HCT116 (cell line): ENCODE data around the gene LRRC1. TPM values are rescaled to one million over a fixed set of nuclear protein-coding genes. Genes with fewer than 3 reads are reported as not detected.

Experiments
- ATAC-seq: fragments of 200-7000 bp; cut with Tn5 transposase; 2 replicates; pipeline ENCODE4 v1.9.1; 2020; ENCODE audit warnings: mild to moderate bottlenecking, moderate library complexity
- BruUV-seq: library from RNA; stranded (reverse); fragments of 400-500 nt; replicated peaks from 2 replicates; lab custom pipeline; 2021; lab: Mats Ljungman, UMichigan
- CTCF ChIA-PET: fragments of 300-600 bp; sonication (Branson Sonifier 250); formaldehyde crosslinking; loops from one replicate; lab custom pipeline; 2021; ENCODE audit warnings: antibody characterized with exemption; lab: Charles Lee
- POLR2A ChIA-PET: fragments of 300-600, 350-600 bp; sonication (Branson Sonifier 250); formaldehyde crosslinking; loops from one replicate; lab custom pipeline; 2021; ENCODE audit warnings: antibody characterized with exemption; lab: Charles Lee
- RAD21 ChIA-PET, 2 experiments: fragments of 300-600 bp; sonication (Branson Sonifier 250); formaldehyde crosslinking; loops; one replicate each; lab custom pipeline; 2023; ENCODE audit warnings: low total read pairs in 2 of 2; ENCODE audit not compliant: uncharacterized antibody in 2 of 2, unreplicated experiment in 2 of 2, low non-redundant PET in 1 of 2; lab: Charles Lee
- DNase-seq: peaks from one replicate; pipeline ENCODE4 v3.0.0-alpha.2; 2010; ENCODE audit warnings: low read depth, low spot score
- H2AFZ ChIP-seq: fragments of 200-600 bp; shearing (Covaris generic), sonication (generic); 2 replicates; pipeline ENCODE4 v1.6.1; 2017; ENCODE audit warnings: low read depth, mixed run types, mixed read lengths, antibody characterized with exemption, low read length; ENCODE audit not compliant: poor library complexity, severe bottlenecking
- H3K27ac ChIP-seq: 2 replicates; pipeline ENCODE4 v1.5.1; 2012; ENCODE audit warnings: low read depth, low read length
- H3K27me3 ChIP-seq: fragments of 200-600 bp; sonication (generic); 2 replicates; pipeline ENCODE4 v1.6.1; 2016; ENCODE audit warnings: mixed run types, low read length, mixed read lengths; ENCODE audit not compliant: insufficient read depth
- H3K36me3 ChIP-seq, 2 experiments: fragments of 200-500 bp in 1 of 2; fragments of 200-600 bp in 1 of 2; sonication (Bioruptor generic) in 1 of 2; sonication (generic) in 1 of 2; 2 replicates each; pipeline versions ENCODE4 v1.5.1 to v1.6.1; 2014 to 2016; ENCODE audit warnings: low read length in 2 of 2, inconsistent platforms in 1 of 2, mixed read lengths in 1 of 2, mixed run types in 1 of 2; ENCODE audit not compliant: insufficient read depth in 2 of 2, control insufficient read depth in 1 of 2
- H3K4me1 ChIP-seq, 2 experiments: fragments of 200-600 bp in 1 of 2; sonication (generic) in 1 of 2; 2 replicates each; pipeline versions ENCODE4 v1.5.1 to v1.6.1; 2012 to 2017; ENCODE audit warnings: low read length in 2 of 2, inconsistent platforms in 1 of 2, mild to moderate bottlenecking in 1 of 2, mixed read lengths in 1 of 2, mixed run types in 1 of 2, moderate library complexity in 1 of 2; ENCODE audit not compliant: insufficient read depth in 2 of 2, control insufficient read depth in 1 of 2
- H3K4me2 ChIP-seq: fragments of 200-600 bp; sonication (generic); 2 replicates; pipeline ENCODE4 v1.6.1; 2017; ENCODE audit warnings: mixed run types, low read length, mixed read lengths
- H3K4me3 ChIP-seq, 2 experiments: fragments of 200-600 bp in 1 of 2; sonication (generic) in 1 of 2; replicated peaks in 1 of 2; 2 replicates each; pipeline ENCODE4 v1.5.1; 2011 to 2016; ENCODE audit warnings: low read length in 2 of 2, control low read depth in 1 of 2, low read depth in 1 of 2, mild to moderate bottlenecking in 1 of 2, mixed read lengths in 1 of 2, mixed run types in 1 of 2
- H3K79me2 ChIP-seq: fragments of 200-600 bp; sonication (generic); 2 replicates; pipeline ENCODE4 v1.6.1; 2017; ENCODE audit warnings: mild to moderate bottlenecking, mixed run types, low read length, moderate library complexity, mixed read lengths; ENCODE audit not compliant: insufficient read depth
- H3K9ac ChIP-seq: fragments of 200-600 bp; sonication (generic); 2 replicates; pipeline ENCODE4 v1.6.1; 2016; ENCODE audit warnings: low read length, mixed read lengths
- H3K9me2 ChIP-seq: fragments of 200-600 bp; sonication (generic), shearing (Covaris generic); 2 replicates; pipeline ENCODE4 v1.6.1; 2017; ENCODE audit warnings: mixed run types, mild to moderate bottlenecking, moderate library complexity; ENCODE audit not compliant: insufficient read depth
- H3K9me3 ChIP-seq, 2 experiments: fragments of 200-500 bp in 1 of 2; fragments of 200-600 bp in 1 of 2; sonication (Bioruptor generic) in 1 of 2; sonication (generic) in 1 of 2; 2 replicates each; pipeline ENCODE4 v1.6.1; 2014 to 2017; ENCODE audit warnings: low read length in 2 of 2, mixed read lengths in 2 of 2, inconsistent platforms in 1 of 2, low read depth in 1 of 2, mild to moderate bottlenecking in 1 of 2, mixed run types in 1 of 2, moderate library complexity in 1 of 2; ENCODE audit not compliant: control insufficient read depth in 1 of 2, insufficient read depth in 1 of 2
- H4K20me1 ChIP-seq: fragments of 200-600 bp; sonication (generic), shearing (Covaris generic); 2 replicates; pipeline ENCODE4 v1.6.1; 2017; ENCODE audit warnings: mixed run types, mild to moderate bottlenecking, moderate library complexity; ENCODE audit not compliant: insufficient read depth
- CTCF ChIP-seq, 3 experiments: fragments of 200-600 bp in 1 of 3; sonication (generic) in 1 of 3; IDR thresholded peaks in 2 of 3; conservative IDR thresholded peaks in 1 of 3; 2 replicates each; pipeline ENCODE4 v1.5.1; 2012 to 2017; ENCODE audit warnings: low read depth in 2 of 3, low read length in 2 of 3, antibody characterized with exemption in 1 of 3, borderline replicate concordance in 1 of 3, control low read depth in 1 of 3, mild to moderate bottlenecking in 1 of 3, mixed read lengths in 1 of 3, mixed run types in 1 of 3, moderate library complexity in 1 of 3; ENCODE audit not compliant: insufficient read depth in 1 of 3
- EGR1 ChIP-seq: IDR thresholded peaks from 2 replicates; pipeline ENCODE4 v1.6.1; 2012; ENCODE audit warnings: low read depth
- EZH2 ChIP-seq: fragments of 200-600 bp; sonication (generic); IDR thresholded peaks from 2 replicates; pipeline ENCODE4 v1.6.1; 2017; ENCODE audit warnings: antibody characterized with exemption, mixed run types
- FOSL1 ChIP-seq: IDR thresholded peaks from 2 replicates; pipeline ENCODE4 v1.6.1; 2012; ENCODE audit warnings: low read depth
- JUND ChIP-seq: IDR thresholded peaks from 2 replicates; pipeline ENCODE4 v1.6.1; 2012
- POLR2A ChIP-seq: IDR thresholded peaks from 2 replicates; pipeline ENCODE4 v1.7.0; 2011; ENCODE audit warnings: borderline replicate concordance; ENCODE audit not compliant: insufficient read depth, insufficient read length; ENCODE audit errors: extremely low read depth
- REST ChIP-seq: IDR thresholded peaks from 2 replicates; pipeline ENCODE4 v1.6.1; 2012; ENCODE audit warnings: low read depth
- SP1 ChIP-seq: IDR thresholded peaks from 2 replicates; pipeline ENCODE4 v1.6.1; 2012; ENCODE audit warnings: low read depth
- YY1 ChIP-seq: IDR thresholded peaks from 2 replicates; pipeline ENCODE4 v1.6.1; 2011; ENCODE audit warnings: low read length, low read depth, moderate library complexity, mild to moderate bottlenecking; ENCODE audit not compliant: insufficient replicate concordance; ENCODE audit errors: extremely low read depth
- ZBTB33 ChIP-seq: IDR thresholded peaks from 2 replicates; pipeline ENCODE4 v1.6.1; 2011; ENCODE audit warnings: mild to moderate bottlenecking, low read length, moderate library complexity; ENCODE audit not compliant: insufficient replicate concordance; ENCODE audit errors: extremely low read depth
- ZNF274 ChIP-seq: fragments of 200-500 bp; sonication (Bioruptor generic); IDR thresholded peaks from 2 replicates; pipeline ENCODE4 v1.6.1; 2014; ENCODE audit warnings: mild to moderate bottlenecking, low read depth, low read length, inconsistent platforms
- intact Hi-C: fragments of 100-400 bp; cut with micrococcal nuclease; formaldehyde crosslinking; loops from 2 replicates; pipeline ENCODE4 v1.10.0; 2022
- total RNA-seq: library from RNA; stranded (reverse); gene quantifications from one replicate; pipeline ENCODE4 v1.2.1, GENCODE V29; 2021; ENCODE audit not compliant: unreplicated experiment

The LRRC1 gene
- total RNA-seq, 1 experiment from 2014 or later = 19.8 TPM

- RAD21 ChIA-PET = no interaction called here
- Histone ChIP-seq H3K9me2 (no peaks in the 10 kb centered on the region), H3K9me3 (no peaks in the 10 kb centered on the region), H3K79me2 (no peaks in the 10 kb centered on the region)
- no peak for TF ChIP-seq EZH2
- TF ChIP-seq ZBTB33 = no peak
- TF ChIP-seq CTCF (IDR thresholded peaks at IDR 0.05 in 2 of 3, conservative IDR thresholded peaks at IDR 0.05 in 1 of 3; ENCODE audit: borderline replicate concordance in 1 of 3, insufficient read depth in 1 of 3, low read depth in 2 of 3, low read length in 2 of 3) = no peak
- TF ChIP-seq YY1 = no peak
- TF ChIP-seq JUND = no peak
- no peak for TF ChIP-seq EGR1
- TF ChIP-seq FOSL1 = no peak
- no peak for TF ChIP-seq POLR2A
- no peak for TF ChIP-seq ZNF274
- TF ChIP-seq SP1 = no peak
- no peak for TF ChIP-seq REST
- TF ChIP-seq, all 23 proteins: peak for 0
- Histone ChIP-seq H3K27ac (no peak overlapping the region), H3K4me3 (no peak overlapping the region), H3K9ac (no peak overlapping the region), H2AFZ (no peak overlapping the region), H3K27me3 (no peaks in the 10 kb centered on the region), H3K4me2 (no peak overlapping the region), H4K20me1 (no peaks in the 10 kb centered on the region), H3K36me3 (no peaks in the 10 kb centered on the region), H3K4me1 (peaks cover 14 to 17% of the 10 kb centered on the region in 2 experiments)
- POLR2A ChIA-PET = interaction anchor here (0.6 to 1.6 kb wide), 2 partner anchors 15 to 177 kb away, joined by 4 to 7 read pairs; no protein-coding TSS in a partner anchor
- ATAC-seq (no peak), DNase-seq (no peak)
- BruUV-seq = no TSS peak
- CTCF ChIA-PET = interaction anchor here (1.7 kb wide), 1 partner anchor 16 kb away, joined by 5 read pairs; no protein-coding TSS in a partner anchor
- intact Hi-C loops = no loop called here
These were observed 44.7 kb upstream of the LRRC1 start for GRCh38 chr6:53750052-53750650.
